HG02798 (cell line): ENCODE data around the gene EXOSC5.
"Not testable (repeated sequence)": the region's sequence is repeated elsewhere in the genome, so short reads cannot be mapped to it uniquely, and the experiment has no call there.

ENCODE experiments used
- ATAC-seq: cut with Tn5 transposase; IDR thresholded peaks from one replicate; pipeline ENCODE4 v1.9.1; 2021; ENCODE audit warnings: mild to moderate bottlenecking; ENCODE audit not compliant: unreplicated experiment, poor library complexity

The EXOSC5 gene

GRCh38 chr19:41408846-41409245, 11.7 kb upstream of the EXOSC5 start:
- ATAC-seq: not testable (repeated sequence)

GRCh38 chr19:41408256-41408655, 11.1 kb upstream of the EXOSC5 start:
- ATAC-seq: no peak

GRCh38 chr19:41407271-41407670, 10.1 kb upstream of the EXOSC5 start:
- ATAC-seq: no peak

DNA sequence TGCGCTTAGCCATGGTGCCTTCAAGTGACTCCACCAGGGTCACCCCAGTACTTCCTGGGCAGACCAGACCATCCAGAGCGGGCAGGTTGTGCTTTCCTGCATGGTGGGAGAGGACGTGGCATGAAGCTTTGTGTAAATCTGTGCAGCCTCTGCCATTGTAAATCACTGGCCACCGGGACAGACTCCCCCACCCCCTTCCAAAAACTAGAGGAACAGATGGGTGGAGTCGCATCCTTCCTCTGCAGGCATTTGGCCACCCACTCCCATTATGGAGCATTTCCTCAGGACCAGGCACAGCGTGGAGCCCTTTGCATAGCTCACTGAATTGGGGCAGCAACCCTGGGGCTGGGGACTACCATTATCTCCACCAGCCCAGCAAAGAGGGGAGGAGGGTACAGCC, 8.6 kb upstream of the EXOSC5 start:
- ATAC-seq: no peak

GRCh38 chr19:41403181-41403970, 6.2 kb upstream of the EXOSC5 start:
- no peak for ATAC-seq

DNA sequence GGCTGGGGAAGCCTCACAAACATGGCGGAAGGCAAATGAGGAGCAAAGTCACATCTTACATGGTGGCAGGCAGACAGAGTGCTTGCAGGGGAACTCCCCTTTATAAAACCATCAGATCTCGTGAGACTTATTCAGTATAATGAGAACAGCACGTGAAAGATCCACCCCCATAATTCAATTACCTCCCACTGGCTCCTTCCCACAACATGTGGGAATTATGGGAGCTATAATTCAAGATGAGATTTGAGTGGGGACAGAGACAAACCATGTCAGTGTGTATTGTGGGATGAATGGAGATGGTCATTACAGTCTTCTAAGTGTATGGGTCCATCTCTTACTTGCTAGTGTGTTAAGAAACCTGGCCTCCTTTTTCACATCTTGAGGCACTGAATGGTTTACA, 4.9 kb upstream of the EXOSC5 start:
- ATAC-seq: no peak

- no peak for ATAC-seq
Measured at GRCh38 chr19:41401483-41401882, 4.3 kb upstream of the EXOSC5 start.

DNA sequence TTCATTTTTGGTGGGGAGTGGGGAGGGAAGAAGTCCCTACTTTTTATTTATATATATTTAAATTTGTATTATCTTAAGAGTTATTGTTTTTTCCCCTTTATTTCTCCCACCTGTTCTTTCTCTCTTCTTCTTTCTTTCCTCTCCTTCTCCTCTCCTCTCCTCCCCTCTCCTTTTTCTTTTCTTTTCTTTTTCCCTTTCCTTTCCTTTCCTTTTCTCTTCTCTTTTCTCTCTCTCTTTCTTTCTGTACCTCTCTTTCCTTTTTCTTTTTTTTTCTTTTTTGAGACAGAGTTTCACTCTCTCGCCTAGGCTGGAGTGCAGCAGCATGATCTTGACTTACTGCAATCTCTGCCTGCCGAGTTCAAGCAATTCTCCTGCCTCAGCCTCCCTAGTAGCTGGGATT, 2.4 kb upstream of the EXOSC5 start:
- ATAC-seq: no peak

- no peak for ATAC-seq
Measured at GRCh38 chr19:41399091-41399490, 1.9 kb upstream of the EXOSC5 start.

DNA sequence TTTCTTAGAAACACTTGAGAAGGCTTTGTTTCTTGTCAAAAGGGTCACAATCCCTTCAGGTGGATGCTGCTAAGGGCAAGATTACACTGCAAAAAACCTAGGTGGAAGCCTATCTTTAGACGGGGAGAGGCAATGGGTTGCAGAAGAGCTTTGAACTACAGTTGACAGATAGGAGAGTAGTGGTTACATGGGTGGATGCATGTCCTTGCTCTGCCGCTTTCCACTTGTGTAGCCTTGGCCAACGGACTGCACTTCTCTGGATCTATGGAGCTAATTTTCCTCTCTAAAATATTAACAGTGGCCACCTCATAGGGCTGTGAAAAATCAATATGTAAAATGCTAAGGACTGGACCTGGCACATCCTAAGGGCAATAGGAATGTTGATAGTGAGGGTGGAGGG, 1.4 kb upstream of the EXOSC5 start:
- no peak for ATAC-seq

DNA sequence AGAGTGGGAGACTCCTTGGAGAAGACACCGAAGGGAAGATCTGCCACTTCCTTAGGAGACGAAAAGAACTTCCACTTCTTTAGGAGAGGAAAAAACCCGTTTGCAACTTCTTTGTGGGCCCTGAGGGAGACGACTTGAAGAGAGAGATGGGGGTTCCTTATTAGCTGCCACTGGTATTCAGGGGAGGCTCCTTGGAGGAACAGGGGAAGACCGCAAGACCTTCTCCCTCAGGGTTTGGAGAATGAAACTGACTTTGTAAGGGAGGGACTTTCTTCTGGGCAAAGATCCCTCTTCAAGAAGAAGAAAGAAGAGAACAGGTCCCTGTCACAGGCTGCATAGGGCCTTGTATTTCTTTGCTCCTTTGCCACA, 875 bp upstream of the EXOSC5 start:
- no peak for ATAC-seq

DNA sequence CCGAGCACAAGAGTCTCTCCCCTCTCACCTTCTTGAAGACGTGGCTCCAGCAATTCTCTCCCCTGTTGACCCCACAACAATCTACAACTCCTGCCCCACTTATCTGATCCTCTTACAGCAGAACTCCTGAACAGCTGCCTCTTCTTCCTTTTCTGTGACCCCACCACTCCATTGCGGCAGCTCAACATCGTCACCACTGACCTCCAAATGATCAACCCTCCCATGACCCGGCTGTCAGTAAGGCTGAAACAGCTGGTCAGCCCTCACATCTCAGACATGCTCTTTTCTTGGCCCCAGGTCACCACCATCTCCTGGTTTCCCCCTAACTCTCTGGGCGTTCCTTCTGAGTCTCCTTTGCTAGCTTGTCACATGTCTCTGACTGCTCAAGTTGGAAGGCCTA, 1.8 kb downstream of the EXOSC5 start:
- ATAC-seq: no peak

DNA sequence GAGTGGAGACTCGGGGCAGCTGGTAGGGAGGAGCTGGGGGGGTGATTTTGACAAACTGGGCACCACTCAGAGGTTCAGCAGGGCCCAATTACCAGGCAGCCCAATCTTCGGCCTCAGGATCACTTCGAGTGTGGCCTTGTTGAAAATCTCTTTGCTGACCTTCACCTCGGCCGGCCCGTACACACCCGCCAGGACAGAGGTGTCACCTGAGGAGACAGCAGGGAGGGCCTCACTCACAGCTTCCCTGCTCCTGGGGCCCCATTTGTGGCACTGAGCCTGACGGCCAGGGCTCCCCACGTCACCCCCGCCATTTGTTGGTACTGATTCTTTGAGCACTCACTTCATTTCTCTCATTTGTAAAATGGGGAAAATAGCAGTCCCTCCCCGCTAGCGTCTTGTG, 4.4 kb downstream of the EXOSC5 start:
- ATAC-seq: no peak

GRCh38 chr19:41391618-41392017, 5.5 kb downstream of the EXOSC5 start:
- ATAC-seq: no peak

GRCh38 chr19:41386442-41386841, 10.7 kb downstream of the EXOSC5 start:
- ATAC-seq: no peak

DNA sequence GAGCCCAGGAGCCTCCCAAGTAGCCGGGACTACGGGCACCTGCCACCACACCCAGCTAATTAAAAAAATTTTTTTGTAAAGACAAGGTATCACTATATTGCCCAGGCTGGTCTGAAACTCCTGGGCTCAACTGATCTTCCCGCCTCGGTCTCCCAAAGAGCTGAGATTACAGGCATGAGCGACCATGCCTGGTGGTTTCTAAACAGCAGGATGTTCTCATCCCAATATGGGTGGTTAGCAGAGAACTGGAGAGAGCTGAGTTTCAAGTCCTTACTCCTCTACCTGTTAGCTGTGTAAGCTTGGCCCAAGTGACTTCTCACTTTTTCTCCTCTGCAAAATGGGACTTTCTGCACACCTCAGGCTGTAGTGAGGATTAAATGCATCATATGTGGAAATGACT, 12.8 kb downstream of the EXOSC5 start:
- no peak for ATAC-seq

DNA sequence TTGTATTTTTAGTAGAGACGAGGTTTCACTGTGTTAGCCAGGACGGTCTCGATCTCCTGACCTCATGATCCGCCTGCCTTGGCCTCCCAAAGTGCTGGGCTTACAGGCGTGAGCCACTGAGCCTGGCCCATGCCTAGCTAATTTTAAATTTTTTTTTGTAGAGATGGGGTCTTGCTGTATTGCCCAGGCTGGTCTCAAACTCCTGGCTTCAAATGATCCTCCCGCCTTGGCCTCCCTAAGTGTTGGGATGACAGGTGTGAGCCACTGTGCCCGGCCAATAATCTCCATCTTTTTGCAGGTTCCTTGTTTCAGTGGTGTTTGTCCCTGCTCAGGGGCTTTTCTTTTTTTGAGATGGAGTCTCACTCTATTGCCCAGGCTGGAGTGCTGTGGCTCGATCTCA, 15.6 kb downstream of the EXOSC5 start:
- ATAC-seq: not testable (repeated sequence)

DNA sequence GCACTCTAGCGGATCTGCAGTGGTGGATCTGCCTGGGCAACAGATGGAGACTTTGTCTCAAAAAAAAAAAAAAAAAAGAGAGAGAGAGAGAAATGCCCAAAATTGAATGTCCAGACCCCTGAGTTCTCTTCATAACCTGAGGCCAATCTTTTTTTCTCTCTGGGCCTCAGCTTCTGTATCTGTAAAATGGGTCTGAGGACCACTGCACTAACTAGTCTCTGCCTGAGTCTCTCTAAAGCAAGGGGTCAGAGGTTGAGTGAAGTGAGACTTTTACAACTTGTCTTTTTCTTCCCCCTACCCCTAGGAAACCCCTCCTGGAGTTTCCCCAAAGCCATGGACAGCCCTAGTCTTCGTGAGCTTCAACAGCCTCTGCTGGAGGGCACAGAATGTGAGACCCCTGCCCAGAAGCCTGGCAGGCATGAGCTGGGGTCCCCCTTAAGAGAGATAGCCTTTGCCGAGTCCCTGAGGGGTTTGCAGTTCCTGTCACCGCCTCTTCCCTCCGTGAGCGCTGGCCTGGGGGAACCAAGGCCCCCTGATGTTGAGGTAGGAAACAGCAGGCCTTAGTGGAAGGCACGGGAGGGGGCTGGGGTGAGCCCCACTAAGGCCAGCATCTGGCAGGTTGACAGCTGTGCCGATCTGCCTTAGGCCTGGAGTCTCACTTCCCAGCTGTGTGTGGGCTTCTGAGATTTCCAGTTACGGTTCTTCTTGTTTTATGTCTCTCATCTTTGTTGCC, 19.0 kb downstream of the EXOSC5 start:
- ATAC-seq: peak; percentile 50

GRCh38 chr19:41376998-41377365, 20.2 kb downstream of the EXOSC5 start:
- ATAC-seq: no peak

- ATAC-seq: no peak
Measured at GRCh38 chr19:41376241-41376997, 20.7 kb downstream of the EXOSC5 start, which contains the start of gene TMEM91. TSS of gene TMEM91 (plus strand) at chr19:41376533. CDS start at chr19:41378310, 1,777 bp downstream.

DNA sequence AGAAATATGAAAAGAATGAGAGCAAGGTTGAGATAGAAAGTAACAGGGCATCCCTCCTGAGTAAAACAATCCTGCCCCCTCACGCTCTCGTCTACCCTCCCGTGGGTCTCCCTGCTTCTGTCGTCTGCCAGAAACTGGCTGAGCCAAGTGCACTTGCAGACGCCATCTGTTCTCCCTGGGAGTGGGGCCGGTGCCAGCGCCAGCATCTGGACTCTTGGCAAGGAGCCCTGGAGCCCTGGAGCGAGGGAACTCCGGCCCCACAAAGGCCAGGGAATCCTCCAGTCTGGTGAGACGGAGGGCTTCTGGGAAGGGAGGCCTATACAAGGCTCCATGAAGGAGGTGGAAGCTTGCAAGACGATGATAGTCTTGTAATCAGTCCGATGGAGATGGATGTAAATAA, 23.2 kb downstream of the EXOSC5 start:
- ATAC-seq: no peak
